Stimulated activated CD4-positive, alpha-beta T cell treated with anti-CD3 and anti-CD28 coated beads, TNF-alpha, amount 100 ng/mL, for 48 hours (primary cell): ENCODE data around the gene MGAT5.

ENCODE experiments used
- DNase-seq, 3 donors: peaks; one replicate each; pipeline ENCODE4 v3.0.0-alpha.2; 2020; ENCODE audit warnings: low read depth in 3 of 3

Gene MGAT5

GRCh38 chr2:134420259-134420658 is 166.4 kb downstream of the MGAT5 start:
- no peak for DNase-seq

- DNase-seq = no peak
Observed at GRCh38 chr2:134420920-134421319, 167.0 kb downstream of the MGAT5 start.

- DNase-seq = no peak
Observed at GRCh38 chr2:134421556-134422328, 167.9 kb downstream of the MGAT5 start.

GRCh38 chr2:134425724-134426496 is 172.0 kb downstream of the MGAT5 start:
- DNase-seq = no peak

- no peak for DNase-seq
Observed at GRCh38 chr2:134426721-134427120, 172.8 kb downstream of the MGAT5 start.

GRCh38 chr2:134429886-134430285 is 176.0 kb downstream of the MGAT5 start:
- no peak for DNase-seq

- no peak for DNase-seq
Observed at GRCh38 chr2:134431838-134432434, 178.1 kb downstream of the MGAT5 start.

- no peak for DNase-seq
Observed at GRCh38 chr2:134432435-134432883, 178.6 kb downstream of the MGAT5 start.

GRCh38 chr2:134433469-134433868 is 179.6 kb downstream of the MGAT5 start:
- DNase-seq = no peak

- no peak for DNase-seq
Observed at GRCh38 chr2:134433979-134434378, 180.1 kb downstream of the MGAT5 start.

- DNase-seq = no peak
Observed at GRCh38 chr2:134435505-134435904, 181.6 kb downstream of the MGAT5 start.

GRCh38 chr2:134435936-134436335 is 182.1 kb downstream of the MGAT5 start:
- DNase-seq = no peak

- no peak for DNase-seq
Observed at GRCh38 chr2:134436706-134437105, 182.8 kb downstream of the MGAT5 start.

GRCh38 chr2:134438371-134438770 is 184.5 kb downstream of the MGAT5 start:
- no peak for DNase-seq

- no peak for DNase-seq
Observed at GRCh38 chr2:134440336-134440909, 186.6 kb downstream of the MGAT5 start.

- DNase-seq = no peak
Observed at GRCh38 chr2:134441153-134441863, 187.4 kb downstream of the MGAT5 start.

- DNase-seq = no peak
Observed at GRCh38 chr2:134443814-134444480, 190.1 kb downstream of the MGAT5 start.

GRCh38 chr2:134445116-134445515 is 191.2 kb downstream of the MGAT5 start:
- DNase-seq = no peak

- no peak for DNase-seq
Observed at GRCh38 chr2:134445985-134446382, 192.1 kb downstream of the MGAT5 start.

- DNase-seq = no peak
Observed at GRCh38 chr2:134446383-134447017, 192.6 kb downstream of the MGAT5 start.

GRCh38 chr2:134447669-134448068 is 193.8 kb downstream of the MGAT5 start:
- DNase-seq = no peak
